ENCODE results near the gene SCN5A.

The SCN5A gene

GRCh38 chr3:38586546-38587520 lies 62.7 kb downstream of the SCN5A start:
- H3K36me3 Mint-ChIP-seq (ENCODE audit: low read depth) = no peaks in the 10 kb centered on the region
- H3K27me3 Mint-ChIP-seq (ENCODE audit: low read depth) = peaks cover 8% of the 10 kb centered on the region
- no peaks in the 10 kb centered on the region for H3K4me1 Mint-ChIP-seq
- H3K27ac Mint-ChIP-seq = no peak overlapping the region
- TF ChIP-seq CTCF (IDR thresholded peaks at IDR 0.05; ENCODE audit: unreplicated experiment in 3 of 3) = no peak
- no peak overlapping the region for H3K4me3 Mint-ChIP-seq
- H3K9me3 Mint-ChIP-seq = no peaks in the 10 kb centered on the region

GRCh38 chr3:38585791-38586420 lies 63.6 kb downstream of the SCN5A start:
- no peak overlapping the region for H3K4me3 Mint-ChIP-seq
- no peaks in the 10 kb centered on the region for H3K36me3 Mint-ChIP-seq (ENCODE audit: low read depth)
- no peaks in the 10 kb centered on the region for H3K4me1 Mint-ChIP-seq
- H3K27ac Mint-ChIP-seq = no peak overlapping the region
- no peak for TF ChIP-seq CTCF (IDR thresholded peaks at IDR 0.05; ENCODE audit: unreplicated experiment in 3 of 3)
- H3K27me3 Mint-ChIP-seq (ENCODE audit: low read depth) = peaks cover 11% of the 10 kb centered on the region
- no peaks in the 10 kb centered on the region for H3K9me3 Mint-ChIP-seq

- no peak overlapping the region for H3K4me3 Mint-ChIP-seq
- H3K36me3 Mint-ChIP-seq (ENCODE audit: low read depth) = no peaks in the 10 kb centered on the region
- H3K27me3 Mint-ChIP-seq (ENCODE audit: low read depth) = peaks cover 11% of the 10 kb centered on the region
- H3K27ac Mint-ChIP-seq = no peak overlapping the region
- no peak for TF ChIP-seq CTCF (IDR thresholded peaks at IDR 0.05; ENCODE audit: unreplicated experiment in 3 of 3)
- no peaks in the 10 kb centered on the region for H3K9me3 Mint-ChIP-seq
- H3K4me1 Mint-ChIP-seq = peaks cover 8% of the 10 kb centered on the region
Observed at GRCh38 chr3:38583688-38584087, 65.8 kb downstream of the SCN5A start.

- TF ChIP-seq CTCF (IDR thresholded peaks at IDR 0.05; ENCODE audit: unreplicated experiment in 3 of 3) = no peak
- H3K9me3 Mint-ChIP-seq = no peaks in the 10 kb centered on the region
- H3K27ac Mint-ChIP-seq = no peak overlapping the region
- H3K27me3 Mint-ChIP-seq (ENCODE audit: low read depth) = peaks cover 11% of the 10 kb centered on the region
- no peak overlapping the region for H3K4me3 Mint-ChIP-seq
- H3K4me1 Mint-ChIP-seq = peaks cover 8% of the 10 kb centered on the region
- no peaks in the 10 kb centered on the region for H3K36me3 Mint-ChIP-seq (ENCODE audit: low read depth)
Observed at GRCh38 chr3:38582941-38583645, 66.4 kb downstream of the SCN5A start.

- no peak overlapping the region for H3K4me3 Mint-ChIP-seq
- no peaks in the 10 kb centered on the region for H3K36me3 Mint-ChIP-seq (ENCODE audit: low read depth)
- H3K4me1 Mint-ChIP-seq = peaks cover 8% of the 10 kb centered on the region
- no peaks in the 10 kb centered on the region for H3K9me3 Mint-ChIP-seq
- no peak overlapping the region for H3K27ac Mint-ChIP-seq
- no peak for TF ChIP-seq CTCF (IDR thresholded peaks at IDR 0.05; ENCODE audit: unreplicated experiment in 3 of 3)
- peaks cover 11% of the 10 kb centered on the region for H3K27me3 Mint-ChIP-seq (ENCODE audit: low read depth)
Observed at GRCh38 chr3:38582316-38582715, 67.2 kb downstream of the SCN5A start.

Data from nephron (organoid).